A549 treated with Hydrocortisone at 1 μM for 4 hours (cell line): ENCODE results near the gene HNRNPK. TPM values are rescaled to one million over a fixed set of nuclear protein-coding genes. Genes with fewer than 3 reads are reported as not detected.

ENCODE experiments used
- total RNA-seq: library from RNA; stranded (reverse); fragments of 200-300 nt; extraction: Qiagen RNA extraction; gene quantifications from 5 replicates; pipeline ENCODE4 v1.2.3, GENCODE V29; 2022

The HNRNPK gene
- 535 to 730 TPM (median 554 TPM) in 5 replicates for total RNA-seq

DNA sequence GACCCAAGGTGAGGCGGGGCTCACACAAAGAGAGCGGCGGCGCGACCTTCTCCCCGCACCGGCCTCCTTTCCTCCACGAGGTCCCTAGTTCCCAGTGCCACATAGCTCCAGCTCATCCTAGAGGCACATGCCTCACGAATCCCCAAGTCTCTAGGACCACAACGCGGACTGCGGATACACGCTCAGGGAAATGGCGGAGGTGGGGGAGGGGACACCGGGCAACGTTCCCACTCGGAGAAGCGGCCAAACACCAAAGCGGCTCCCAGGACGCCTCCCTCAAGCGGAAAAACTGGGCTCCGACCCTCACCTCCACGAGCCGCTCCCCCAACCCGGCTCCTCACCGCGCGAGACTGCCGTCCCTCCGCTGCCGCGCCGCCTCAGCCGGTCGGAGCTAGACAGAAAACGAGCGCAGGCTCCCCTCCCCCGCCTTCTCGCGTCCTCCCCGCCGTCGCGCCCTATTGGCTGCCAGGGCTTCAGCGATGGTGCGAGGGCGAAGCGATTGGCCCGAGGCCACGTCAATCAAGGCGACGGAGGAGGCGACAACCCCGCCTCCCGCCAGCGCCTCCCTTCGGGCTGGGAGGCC is at the start of gene HNRNPK:
Gene HNRNPK (minus strand): TSS at position 404 of the 583 bp plus-strand sequence. CDS start 1,963 bp downstream, outside the sequence.

DNA sequence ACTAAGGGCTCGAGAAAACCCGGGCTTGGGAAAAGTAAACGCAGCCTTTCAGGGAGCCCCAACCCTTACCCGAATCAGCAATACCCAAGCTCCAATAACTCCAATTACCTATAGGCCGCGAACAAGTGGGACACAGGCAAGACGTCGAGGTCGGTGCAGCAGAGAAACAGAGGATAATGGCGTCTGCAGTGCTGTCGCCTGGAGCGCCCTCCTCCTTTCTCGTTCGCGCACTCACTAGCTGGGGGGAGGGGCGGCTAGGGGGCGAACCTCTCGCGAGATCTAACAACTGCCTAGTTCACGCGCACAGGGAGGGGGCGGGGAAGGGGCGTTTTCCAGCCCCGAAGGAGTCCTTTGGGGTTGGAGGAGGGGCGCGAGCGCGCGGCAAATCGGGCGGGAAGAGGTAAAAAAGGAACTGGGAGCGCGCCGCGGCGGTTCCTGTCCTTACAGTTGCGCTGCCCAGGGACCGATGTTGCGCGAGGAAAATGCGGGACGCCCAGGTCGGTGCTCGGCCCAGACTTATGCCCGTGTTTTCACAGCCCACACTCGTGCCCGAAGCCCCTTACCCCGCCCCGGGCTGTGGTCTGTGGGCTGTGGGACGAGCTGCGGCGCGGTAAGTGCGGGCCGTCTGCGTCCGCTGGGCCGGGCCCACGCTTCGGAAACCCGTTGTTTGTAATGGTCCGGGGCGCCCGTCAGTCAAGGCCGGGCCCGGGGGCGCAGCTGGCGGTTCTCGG is 545 bp upstream of the HNRNPK start, which contains the start of gene RMI1:
Gene RMI1 (plus strand): TSS at position 411 of the 731 bp plus-strand sequence. CDS start 20,182 bp downstream, outside the sequence.

DNA sequence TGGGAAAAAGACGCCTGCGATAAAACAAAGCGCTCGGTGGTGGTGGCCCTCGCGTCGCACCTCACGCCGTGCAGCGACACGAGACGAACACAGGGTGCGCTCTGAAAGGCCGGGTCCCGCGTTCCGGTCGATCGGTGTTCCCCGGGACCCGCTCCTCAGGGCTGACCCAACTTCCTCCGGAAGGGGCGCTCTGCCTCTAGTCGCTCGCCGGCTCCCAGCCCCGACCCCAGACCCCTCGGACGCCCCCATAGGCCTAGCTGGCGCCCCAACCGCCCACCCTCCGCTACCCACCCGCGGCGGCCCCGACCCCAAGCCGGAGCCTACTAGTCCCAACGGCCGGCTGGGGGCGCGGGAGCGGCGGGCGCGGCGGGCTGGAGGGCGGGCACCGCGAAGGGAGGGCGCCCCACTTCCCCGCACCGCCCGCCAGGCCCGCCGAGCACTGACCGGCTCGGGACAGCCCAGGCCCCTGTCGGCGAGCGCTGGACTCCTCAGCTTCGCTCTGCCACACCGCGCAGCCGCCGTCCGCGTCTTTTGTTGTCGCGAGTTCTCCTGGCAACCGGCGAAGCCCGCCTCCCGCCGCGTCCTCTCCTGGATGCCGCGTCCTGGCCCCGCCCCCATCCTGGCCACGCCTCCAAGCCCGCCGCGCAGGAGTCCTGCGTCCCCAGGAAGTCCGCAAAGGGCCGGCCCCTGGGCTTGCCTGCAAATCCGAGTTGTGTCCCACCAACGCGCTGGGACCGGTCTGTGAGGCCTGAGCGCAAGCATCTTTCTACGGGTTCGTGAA is 58.9 kb downstream of the HNRNPK start, which contains the start of gene KIF27:
Gene KIF27 (minus strand): TSS at position 506 of the 781 bp plus-strand sequence. CDS start 5,841 bp downstream, outside the sequence.

Other genes starting within 250 kb of the HNRNPK start
- gene GKAP1, start 162.4 kb downstream of the HNRNPK start, total RNA-seq = 3.1 to 4.6 TPM (median 4.3 TPM) in 5 replicates
- gene KIF27, start 58.8 kb downstream of the HNRNPK start, total RNA-seq = 0.68 to 1.1 TPM (median 1.1 TPM) in 5 replicates
- 10.3 to 18.7 TPM (median 13.4 TPM) in 5 replicates for gene RMI1, start 590 bp upstream of the HNRNPK start, total RNA-seq